Upper lobe of left lung (tissue), 6 donors: ENCODE results near the gene FZD2. TPM values are rescaled to one million over a fixed set of nuclear protein-coding genes. Genes with fewer than 3 reads are reported as not detected.
"Not testable (repeated sequence)": the region's sequence is repeated elsewhere in the genome, so short reads cannot be mapped to it uniquely, and the experiment has no call there.

Experiments
- ATAC-seq, 2 donors: fragments of 200-7000 bp; cut with Tn5 transposase; one replicate each; pipeline ENCODE4 v1.9.1; 2022; ENCODE audit warnings: mild to moderate bottlenecking in 2 of 2, moderate library complexity in 2 of 2; ENCODE audit not compliant: low FRiP score in 2 of 2
- DNase-seq, 2 donors: peaks; one replicate each; pipeline ENCODE4 v3.0.0-alpha.2; 2019 to 2020
- H3K27ac ChIP-seq, 4 donors: fragments of 200-600 bp; sonication (generic); one replicate each; pipeline ENCODE4 v1.5.1; 2016 to 2019
- H3K27me3 ChIP-seq, 4 donors: fragments of 200-600 bp; sonication (generic); one replicate each; pipeline ENCODE4 v1.5.1; 2017 to 2019
- H3K36me3 ChIP-seq, 4 donors: fragments of 200-600 bp; sonication (generic); one replicate each; pipeline ENCODE4 v1.5.1; 2016 to 2019
- H3K4me1 ChIP-seq, 4 donors: fragments of 200-600 bp; sonication (generic); one replicate each; pipeline ENCODE4 v1.5.1; 2018 to 2019
- H3K4me3 ChIP-seq, 4 donors: fragments of 200-600 bp; sonication (generic); one replicate each; pipeline ENCODE4 v1.5.1; 2017 to 2019; ENCODE audit warnings: mild to moderate bottlenecking in 2 of 4, moderate library complexity in 1 of 4
- H3K9me3 ChIP-seq, 4 donors: fragments of 200-600 bp; sonication (generic); one replicate each; pipeline ENCODE4 v1.5.1; 2018 to 2019
- CTCF ChIP-seq, 6 experiments: fragments of 450-650 bp in 4 of 6; fragments of 200-600 bp in 2 of 6; sonication (generic) in 2 of 6; IDR thresholded peaks; one replicate each; pipeline ENCODE4 v1.5.1; 2016 to 2019; ENCODE audit warnings: antibody characterized with exemption in 6 of 6
- EP300 ChIP-seq, 4 donors: sonication (generic); formaldehyde crosslinking; IDR thresholded peaks; one replicate each; pipeline ENCODE4 v1.5.1; 2017; ENCODE audit warnings: antibody characterized with exemption in 4 of 4, control low read depth in 2 of 4
- POLR2A ChIP-seq, 4 donors: fragments of 450-650 bp; IDR thresholded peaks; one replicate each; pipeline ENCODE4 v1.5.1; 2016 to 2017; ENCODE audit warnings: antibody characterized with exemption in 4 of 4, mild to moderate bottlenecking in 2 of 4
- POLR2AphosphoS5 ChIP-seq, 2 donors: sonication (generic); formaldehyde crosslinking; IDR thresholded peaks; one replicate each; pipeline ENCODE4 v1.5.1; 2017; ENCODE audit warnings: antibody characterized with exemption in 2 of 2
- WGBS, 2 donors: methylation state at CpG; one replicate each; pipeline ENCODE4 v1.1.5; 2017 to 2018; 5-methylcytosine and 5-hydroxymethylcytosine counted together
- total RNA-seq, 6 donors: library from RNA; depleted of rRNA in 4 of 6; stranded (reverse); fragments of >200 nt in 4 of 6; gene quantifications; one replicate each; pipeline versions ENCODE4 v1.1.0 to v1.2.1, GENCODE V29; 2016 to 2021
- donor health status: DM: no; HTN: no; CAD: no; lungs with moderate emphysema.
- donor health status: DM: no; HTN: yes; CAD: no; lungs with severe emphysema.

FZD2 gene
- total RNA-seq, result 10 to 100 TPM in 2 of 6 donors, 1 to 10 TPM in 4; 4.2 to 12.9 (median 7.5) TPM

GRCh38 chr17:44556832-44557606, at the start of gene FZD2:
Gene FZD2 (plus strand): TSS chr17:44557484. CDS start chr17:44557689, 205 bp downstream.
- 0% methylated on average over 39 to 49 of the region's 49 CpGs for WGBS, 2 donors

GRCh38 chr17:44511241-44512134, 45.8 kb upstream of the FZD2 start:
- H3K27me3 ChIP-seq, H3K4me3 ChIP-seq, H3K4me1 ChIP-seq, H3K9me3 ChIP-seq, H3K27ac ChIP-seq, H3K36me3 ChIP-seq, DNase-seq, ATAC-seq: not testable (repeated sequence)
- 41 to 42% methylated on average over 12 to 14 of the region's 14 CpGs for WGBS, 2 donors

More at GRCh38 chr17:44556832-44557606, at the start of gene FZD2:
- Histone ChIP-seq H3K9me3 (no peaks in the 10 kb centered on the region), H3K27ac (peak within 1 kb of the TSS; percentile 81 to 87 (median 84)), H3K4me3 (peak within 1 kb of the TSS; percentile 59 to 80 (median 70)), H3K4me1 (peaks cover 23 to 44% (median 28%) of the 10 kb centered on the region in 4 donors), H3K36me3 (no peaks in the 10 kb centered on the region), H3K27me3 (peaks cover 0 to 21% (median 8%) of the 10 kb centered on the region in 4 donors)
- TF ChIP-seq POLR2A (IDR thresholded peaks at IDR 0.05), result peak in 2 of 4 donors; percentile 22 to 40
- no peak for TF ChIP-seq CTCF (IDR thresholded peaks at IDR 0.05)
- ATAC-seq, result peak; percentile 81 to 95
- peak; percentile 88 to 92 for DNase-seq

DNA sequence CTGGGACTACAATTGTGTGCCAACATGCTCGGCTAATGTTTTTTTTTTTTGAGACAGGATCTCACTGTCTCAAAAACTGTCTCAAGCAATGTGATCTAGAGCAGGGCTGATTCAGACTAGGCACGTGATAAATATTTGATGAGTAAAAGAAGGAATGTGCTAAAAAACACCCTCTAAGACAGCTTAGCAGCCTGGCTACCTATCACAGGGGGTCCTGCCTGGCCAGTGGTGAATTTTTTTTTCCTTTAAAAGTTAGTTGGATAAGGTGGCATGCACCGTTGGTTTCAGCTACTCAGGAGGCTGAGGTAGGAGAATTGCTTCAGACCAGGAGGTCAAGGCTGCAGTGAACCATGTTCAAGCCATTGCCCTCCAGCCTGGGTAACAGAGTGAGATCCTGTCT, 39.3 kb upstream of the FZD2 start:
- Histone ChIP-seq H3K27ac (no peak overlapping the region), H3K9me3 (no peaks in the 10 kb centered on the region), H3K4me3 (no peak overlapping the region), H3K4me1 (no peaks in the 10 kb centered on the region), H3K27me3 (no peaks in the 10 kb centered on the region), H3K36me3 (no peaks in the 10 kb centered on the region)
- 40 to 54% methylated on average over 3 of the region's 3 CpGs for WGBS, 2 donors
- TF ChIP-seq POLR2A (IDR thresholded peaks at IDR 0.05) (no peak), EP300 (IDR thresholded peaks at IDR 0.05) (no peak), CTCF (IDR thresholded peaks at IDR 0.05) (no peak), POLR2AphosphoS5 (IDR thresholded peaks at IDR 0.05) (no peak)
- no peak for ATAC-seq
- DNase-seq, result no peak

- WGBS, 2 donors, result 54 to 61% methylated on average over 13 to 14 of the region's 14 CpGs
- DNase-seq, result peak in 1 of 2 donors; percentile 65
- TF ChIP-seq CTCF (IDR thresholded peaks at IDR 0.05), result peak in 5 of 6 experiments; percentile 9 to 58 (median 40)
- TF ChIP-seq EP300 (IDR thresholded peaks at IDR 0.05), result no peak
- H3K36me3 ChIP-seq, result no peaks in the 10 kb centered on the region
- no peak overlapping the region for H3K4me3 ChIP-seq
- ATAC-seq, result peak; percentile 51 to 72
- H3K27me3 ChIP-seq, result no peaks in the 10 kb centered on the region
- H3K9me3 ChIP-seq, result no peaks in the 10 kb centered on the region
- H3K27ac ChIP-seq, result no peak overlapping the region
- no peaks in the 10 kb centered on the region for H3K4me1 ChIP-seq
Observed at GRCh38 chr17:44522883-44523671, 34.2 kb upstream of the FZD2 start.

DNA sequence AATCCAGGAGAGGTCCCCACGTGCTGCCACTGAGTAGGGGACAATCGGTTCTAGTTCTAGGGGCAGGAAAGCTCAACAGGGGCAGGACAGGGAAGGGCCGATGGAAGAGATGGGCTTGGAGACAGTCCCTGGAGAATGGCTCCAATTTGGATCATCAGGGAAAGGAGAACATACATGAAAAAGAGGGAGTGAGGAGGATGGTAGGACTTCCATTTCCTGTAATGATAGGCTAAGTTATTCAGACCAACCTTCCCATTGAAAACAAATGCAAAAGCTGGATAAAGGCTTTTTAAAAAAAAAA, 33.7 kb upstream of the FZD2 start:
- DNase-seq (no peak), ATAC-seq (no peak)
- Histone ChIP-seq H3K4me1 (no peaks in the 10 kb centered on the region), H3K27ac (no peak overlapping the region), H3K36me3 (no peaks in the 10 kb centered on the region), H3K27me3 (no peaks in the 10 kb centered on the region), H3K9me3 (no peaks in the 10 kb centered on the region), H3K4me3 (no peak overlapping the region)
- TF ChIP-seq EP300 (IDR thresholded peaks at IDR 0.05) (no peak), CTCF (IDR thresholded peaks at IDR 0.05) (no peak), POLR2AphosphoS5 (IDR thresholded peaks at IDR 0.05) (no peak), POLR2A (IDR thresholded peaks at IDR 0.05) (no peak)
- 64 to 75% methylated on average over 3 of the region's 3 CpGs for WGBS, 2 donors
